ENCODE measurements around the gene SLC2A11.

- no peak for TF ChIP-seq CEBPB (IDR thresholded peaks at IDR 0.05; ENCODE audit: borderline replicate concordance in 1 of 2, low read depth in 2 of 2, low read length in 2 of 2)
- TF ChIP-seq RBBP5 (conservative IDR thresholded peaks at IDR 0.05) = no peak
- no peak for TF ChIP-seq MEF2B (IDR thresholded peaks at IDR 0.05; ENCODE audit: partially characterized antibody, poor library complexity, severe bottlenecking)
- TF ChIP-seq NRF1 (conservative IDR thresholded peaks at IDR 0.05; ENCODE audit: low read depth, low read length) = no peak
- TF ChIP-seq CTCF (IDR thresholded peaks at IDR 0.05 in 2 of 3, conservative IDR thresholded peaks at IDR 0.05 in 1 of 3; ENCODE audit: control insufficient read depth in 2 of 3, extremely low read depth in 1 of 3, insufficient read depth in 1 of 3, low read depth in 3 of 3, low read length in 3 of 3) = no peak
- TF ChIP-seq EP300 (IDR thresholded peaks at IDR 0.05; ENCODE audit: borderline replicate concordance in 1 of 2, control insufficient read depth in 1 of 2, low read depth in 2 of 2, low read length in 2 of 2) = no peak
- no peak for TF ChIP-seq ATF3 (IDR thresholded peaks at IDR 0.05; ENCODE audit: borderline replicate concordance, extremely low read depth, low read depth, low read length)
- no peak for TF ChIP-seq SPI1 (IDR thresholded peaks at IDR 0.05; ENCODE audit: borderline replicate concordance, insufficient read depth, low read depth, low read length)
- TF ChIP-seq NR2C2 (IDR thresholded peaks at IDR 0.05; ENCODE audit: borderline replicate concordance, control insufficient read depth, insufficient read length, low read depth) = no peak
- TF ChIP-seq ZBTB33 (IDR thresholded peaks at IDR 0.05) = no peak
- no peak for TF ChIP-seq POLR2AphosphoS5 (IDR thresholded peaks at IDR 0.05; ENCODE audit: low read length)
- TF ChIP-seq STAT3 (IDR thresholded peaks at IDR 0.05; ENCODE audit: low read depth, low read length) = no peak
- no peak for TF ChIP-seq JUND (IDR thresholded peaks at IDR 0.05; ENCODE audit: low read depth, low read length)
- no peak for TF ChIP-seq CHD2 (IDR thresholded peaks at IDR 0.05; ENCODE audit: borderline replicate concordance, low read depth, low read length)
These were observed 7.5 kb upstream of the SLC2A11 start for GRCh38 chr22:23850136-23850611.

Measured in GM12878 (cell line).